ENCODE data around the gene JAZF1. TPM values are rescaled to one million over a fixed set of nuclear protein-coding genes. Genes with fewer than 3 reads are reported as not detected.

JAZF1 gene
- total RNA-seq (10 to 100 TPM; 23.8 to 38.8 TPM), polyA plus RNA-seq (10 to 100 TPM; 13.5 to 18.8 TPM)
- long read RNA-seq, donor 1, partial matches to known transcripts = 5 of 29 reads
- long read RNA-seq, donor 1, other reads (novel, unspliced or antisense) = 21 of 29 reads
- long read RNA-seq, donor 2, transcript JAZF1-201 (5 exons, 3,125 nt) = major isoform, 7 of 35 reads
- long read RNA-seq, donor 2, partial matches to known transcripts = 3 of 35 reads
- long read RNA-seq, donor 2, other reads (novel, unspliced or antisense) = 25 of 35 reads

DNA sequence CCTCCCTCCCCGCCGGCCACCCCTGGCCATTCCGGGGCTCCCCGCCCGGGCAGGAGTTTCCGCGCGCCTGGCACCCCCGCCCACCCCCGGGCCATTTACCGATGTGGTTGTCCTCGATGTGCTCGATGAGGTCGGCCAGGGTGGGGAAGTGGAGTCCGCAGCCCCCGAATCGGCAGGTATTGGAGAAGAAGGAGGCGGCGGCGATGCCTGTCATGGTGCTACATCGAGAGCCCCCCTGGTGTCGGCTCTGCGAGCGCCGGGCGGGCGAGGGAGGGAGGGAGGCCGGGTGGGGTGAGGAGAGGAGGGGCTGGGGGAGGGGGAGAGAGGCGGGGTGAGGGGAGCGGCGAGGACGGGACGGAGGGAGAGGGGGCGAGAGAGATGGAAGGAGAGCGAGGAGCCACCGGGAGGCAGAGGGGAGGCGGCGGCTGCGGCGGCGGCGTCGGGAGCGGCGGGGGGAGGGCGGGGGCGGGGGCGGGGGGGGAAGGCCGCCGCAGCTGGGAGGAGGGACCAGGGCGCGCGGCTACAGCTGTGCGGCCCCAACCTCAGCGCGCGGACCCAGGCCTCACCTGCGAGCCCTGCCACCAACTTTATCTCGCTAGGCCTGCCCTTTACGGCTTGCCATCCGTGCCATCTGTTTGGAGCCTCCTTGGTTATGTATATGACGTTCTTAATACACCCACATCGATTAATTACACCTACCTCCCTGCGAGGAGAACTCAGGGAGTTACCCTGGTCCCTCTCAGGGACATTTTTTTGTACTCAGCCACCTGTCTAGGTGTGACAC lies at the start of gene JAZF1:
JAZF1 (minus strand) TSS at position 432 of the 784 bp plus-strand sequence.
- Histone ChIP-seq H3K4me1 (ENCODE audit: control insufficient read depth in 1 of 2, insufficient read depth in 2 of 2, low read length in 2 of 2) (no peaks in the 10 kb centered on the region), H3K27ac (ENCODE audit: low read depth in 1 of 2, low read length in 2 of 2) (peak within 1 kb of the TSS; percentile 72 to 77), H3K4me3 (ENCODE audit: low read length in 2 of 2) (peak within 1 kb of the TSS; percentile 87 to 99), H3K9me3 (ENCODE audit: control insufficient read depth, low read length) (no peaks in the 10 kb centered on the region), H3K27me3 (ENCODE audit: control insufficient read depth in 1 of 2, insufficient read depth in 2 of 2, low read length in 1 of 2) (no peaks in the 10 kb centered on the region), H3K36me3 (ENCODE audit: control insufficient read depth in 1 of 2, insufficient read depth in 2 of 2, low read length in 1 of 2) (no peaks in the 10 kb centered on the region)
- peak; percentile 75 to 90 for DNase-seq
- peak; percentile 71 for ATAC-seq (ENCODE audit: low FRiP score)
- WGBS, 2 donors = 1% methylated on average over 40 to 57 of the region's 64 CpGs
- intact Hi-C loops (cut with DNase I) = no loop called here

DNA sequence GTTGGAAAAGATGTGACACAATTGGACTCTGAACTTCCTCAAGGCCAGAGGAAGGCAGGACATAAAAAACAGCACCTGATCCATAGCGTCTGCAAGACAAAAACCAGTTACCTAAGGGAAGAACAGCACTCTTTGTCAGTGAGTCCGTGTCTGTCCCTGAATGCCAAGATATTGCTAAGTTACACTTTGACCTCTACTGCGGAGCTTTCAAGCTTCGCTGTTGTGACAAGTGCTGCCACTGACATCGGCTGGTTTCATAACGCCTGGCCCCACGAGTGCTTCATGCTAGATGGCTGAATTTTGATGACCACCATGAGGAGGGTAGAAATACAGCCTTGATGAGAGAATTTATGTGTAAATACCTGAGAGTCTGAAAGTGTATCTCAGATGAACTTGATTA lies 49.7 kb upstream of the JAZF1 start:
- WGBS, 2 donors = 92% methylated on average over 7 of the region's 7 CpGs
- Histone ChIP-seq H3K27ac (ENCODE audit: low read depth in 1 of 2, low read length in 2 of 2) (no peak overlapping the region), H3K27me3 (ENCODE audit: control insufficient read depth in 1 of 2, insufficient read depth in 2 of 2, low read length in 1 of 2) (no peaks in the 10 kb centered on the region), H3K9me3 (ENCODE audit: control insufficient read depth, low read length) (no peaks in the 10 kb centered on the region), H3K4me1 (ENCODE audit: control insufficient read depth in 1 of 2, insufficient read depth in 2 of 2, low read length in 2 of 2) (no peaks in the 10 kb centered on the region), H3K4me3 (ENCODE audit: low read length in 2 of 2) (no peak overlapping the region), H3K36me3 (ENCODE audit: control insufficient read depth in 1 of 2, insufficient read depth in 2 of 2, low read length in 1 of 2) (no peaks in the 10 kb centered on the region)
- intact Hi-C loops (cut with DNase I) = no loop called here
- ATAC-seq (ENCODE audit: low FRiP score) (no peak), DNase-seq (no peak)

DNA sequence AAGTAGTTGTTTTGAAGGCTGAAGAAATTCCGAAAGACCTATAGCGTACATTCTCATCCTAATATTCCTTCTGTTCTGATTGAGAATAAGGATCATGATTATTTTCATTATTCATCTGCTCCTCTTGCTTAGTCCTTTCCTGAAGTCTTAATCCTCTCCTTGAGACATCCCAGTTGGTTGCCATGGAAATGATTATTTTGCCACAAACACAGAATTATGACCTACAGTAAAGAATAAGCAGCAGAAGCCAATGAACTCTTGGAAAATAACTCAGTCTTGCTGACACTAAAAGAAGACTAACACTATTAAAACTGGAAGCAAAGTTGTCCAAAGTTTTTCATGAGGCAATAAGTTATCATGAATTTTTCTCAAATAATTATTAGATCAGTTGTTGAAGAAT lies 47.8 kb upstream of the JAZF1 start:
- intact Hi-C loops (cut with DNase I) = no loop called here
- ATAC-seq (ENCODE audit: low FRiP score) (no peak), DNase-seq (no peak)
- Histone ChIP-seq H3K4me1 (ENCODE audit: control insufficient read depth in 1 of 2, insufficient read depth in 2 of 2, low read length in 2 of 2) (no peaks in the 10 kb centered on the region), H3K27me3 (ENCODE audit: control insufficient read depth in 1 of 2, insufficient read depth in 2 of 2, low read length in 1 of 2) (no peaks in the 10 kb centered on the region), H3K9me3 (ENCODE audit: control insufficient read depth, low read length) (no peaks in the 10 kb centered on the region), H3K4me3 (ENCODE audit: low read length in 2 of 2) (no peak overlapping the region), H3K27ac (ENCODE audit: low read depth in 1 of 2, low read length in 2 of 2) (no peak overlapping the region), H3K36me3 (ENCODE audit: control insufficient read depth in 1 of 2, insufficient read depth in 2 of 2, low read length in 1 of 2) (no peaks in the 10 kb centered on the region)
- WGBS, 2 donors = 48 to 50% methylated on average over 2 of the region's 2 CpGs

DNA sequence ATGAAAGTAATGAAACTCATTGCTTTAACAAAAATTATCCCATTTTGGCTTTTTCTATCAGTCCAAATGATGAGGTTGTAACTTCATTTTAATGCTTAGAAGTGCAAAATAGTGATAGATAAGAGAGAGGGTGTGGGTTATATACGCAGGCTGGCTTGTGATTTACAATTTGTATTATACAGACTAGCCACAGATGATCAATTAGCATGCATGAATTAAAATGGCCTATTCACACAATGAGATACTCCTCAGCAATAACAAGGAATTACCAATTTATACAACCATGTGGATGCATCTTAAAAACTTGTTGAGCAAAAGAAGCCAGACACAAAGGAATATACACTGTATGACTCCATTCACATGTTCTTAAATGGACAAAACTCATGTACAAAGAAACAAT lies 45.4 kb upstream of the JAZF1 start:
- intact Hi-C loops (cut with DNase I) = no loop called here
- H3K27ac ChIP-seq (ENCODE audit: low read depth in 1 of 2, low read length in 2 of 2) = no peak overlapping the region

DNA sequence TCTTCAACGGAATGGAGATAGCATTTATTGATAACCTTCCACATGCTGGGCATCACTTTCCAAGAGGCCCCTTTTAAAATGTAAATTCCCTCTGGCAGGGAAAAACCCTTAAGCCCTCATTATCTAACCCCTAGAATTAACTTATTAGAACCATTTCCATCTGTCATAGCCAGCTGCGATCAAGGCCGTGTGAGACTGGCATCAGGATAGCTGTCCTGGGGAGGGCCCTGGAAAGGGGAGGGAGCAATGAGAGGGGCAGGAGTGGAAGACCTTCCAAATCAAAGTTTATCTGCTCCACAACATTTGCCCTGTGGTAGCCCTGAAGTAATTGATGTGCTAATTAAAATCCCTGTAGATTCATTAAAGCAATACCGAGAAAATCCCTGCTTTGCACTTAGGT lies 45.0 kb upstream of the JAZF1 start:
- WGBS, 2 donors = 83 to 84% methylated on average over 4 of the region's 4 CpGs
- no peaks in the 10 kb centered on the region for H3K4me1 ChIP-seq (ENCODE audit: control insufficient read depth in 1 of 2, insufficient read depth in 2 of 2, low read length in 2 of 2)
- ATAC-seq (ENCODE audit: low FRiP score) (no peak), DNase-seq (no peak)
- H3K9me3 ChIP-seq (ENCODE audit: control insufficient read depth, low read length) = no peaks in the 10 kb centered on the region
- H3K27me3 ChIP-seq (ENCODE audit: control insufficient read depth in 1 of 2, insufficient read depth in 2 of 2, low read length in 1 of 2) = no peaks in the 10 kb centered on the region
- no peak overlapping the region for H3K4me3 ChIP-seq (ENCODE audit: low read length in 2 of 2)
- H3K36me3 ChIP-seq (ENCODE audit: control insufficient read depth in 1 of 2, insufficient read depth in 2 of 2, low read length in 1 of 2) = no peaks in the 10 kb centered on the region
- H3K27ac ChIP-seq (ENCODE audit: low read depth in 1 of 2, low read length in 2 of 2) = no peak overlapping the region
- intact Hi-C loops (cut with DNase I) = no loop called here

More for the DNA sequence above, 45.4 kb upstream of the JAZF1 start:
- Histone ChIP-seq H3K36me3 (ENCODE audit: control insufficient read depth in 1 of 2, insufficient read depth in 2 of 2, low read length in 1 of 2) (no peaks in the 10 kb centered on the region), H3K4me1 (ENCODE audit: control insufficient read depth in 1 of 2, insufficient read depth in 2 of 2, low read length in 2 of 2) (no peaks in the 10 kb centered on the region), H3K27me3 (ENCODE audit: control insufficient read depth in 1 of 2, insufficient read depth in 2 of 2, low read length in 1 of 2) (no peaks in the 10 kb centered on the region), H3K4me3 (ENCODE audit: low read length in 2 of 2) (no peak overlapping the region), H3K9me3 (ENCODE audit: control insufficient read depth, low read length) (no peaks in the 10 kb centered on the region)
- ATAC-seq (ENCODE audit: low FRiP score) (no peak), DNase-seq (no peak)
- WGBS, 2 donors = 95 to 100% methylated on average over 1 of the region's 1 CpG

DNA sequence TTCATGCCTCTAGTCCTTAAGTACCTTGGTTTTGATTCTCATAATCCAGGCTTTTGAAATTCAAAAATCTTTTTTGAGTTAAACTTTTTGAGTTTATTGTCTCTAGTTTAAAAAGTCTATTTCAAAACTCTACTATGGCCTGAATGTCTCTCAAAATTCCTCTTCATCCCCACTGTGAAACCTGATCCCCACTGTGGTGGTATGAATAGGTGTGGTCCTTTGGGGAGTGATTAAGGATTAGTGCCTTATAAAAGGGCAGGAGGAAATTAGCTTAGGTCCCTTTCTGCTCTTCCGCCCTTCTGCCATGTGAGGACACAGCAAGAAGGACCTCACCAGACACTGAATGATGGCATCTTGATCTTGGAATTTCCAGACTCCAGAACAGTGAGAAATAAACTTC lies 44.1 kb upstream of the JAZF1 start:
- Histone ChIP-seq H3K9me3 (ENCODE audit: control insufficient read depth, low read length) (peaks cover 1% of the 10 kb centered on the region), H3K4me3 (ENCODE audit: low read length in 2 of 2) (no peak overlapping the region), H3K27me3 (ENCODE audit: control insufficient read depth in 1 of 2, insufficient read depth in 2 of 2, low read length in 1 of 2) (no peaks in the 10 kb centered on the region), H3K4me1 (ENCODE audit: control insufficient read depth in 1 of 2, insufficient read depth in 2 of 2, low read length in 2 of 2) (no peaks in the 10 kb centered on the region), H3K27ac (ENCODE audit: low read depth in 1 of 2, low read length in 2 of 2) (no peak overlapping the region), H3K36me3 (ENCODE audit: control insufficient read depth in 1 of 2, insufficient read depth in 2 of 2, low read length in 1 of 2) (no peaks in the 10 kb centered on the region)
- intact Hi-C loops (cut with DNase I) = no loop called here
- DNase-seq (no peak), ATAC-seq (ENCODE audit: low FRiP score) (no peak)
- WGBS, 2 donors = 96 to 100% methylated on average over 1 of the region's 1 CpG

DNA sequence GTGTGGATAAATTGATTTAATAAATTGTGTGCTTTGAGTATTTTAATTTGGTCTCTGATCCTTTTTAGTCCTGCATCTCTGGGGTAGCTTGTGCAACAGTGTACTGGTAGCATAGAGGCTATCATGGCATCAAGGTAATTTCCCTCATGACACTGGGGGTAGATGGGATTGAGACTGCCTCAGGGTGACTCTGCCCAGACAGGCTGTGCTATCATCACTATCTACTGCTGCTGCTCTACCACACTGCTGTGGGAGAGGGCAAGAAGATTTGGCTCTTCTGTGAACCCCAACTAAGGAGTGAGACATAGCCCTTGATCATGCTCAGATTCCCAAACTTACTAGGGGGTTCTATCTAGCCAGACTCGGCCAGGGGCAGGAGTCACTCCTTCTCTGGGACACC lies 43.6 kb upstream of the JAZF1 start:
- WGBS, 2 donors = 64 to 92% methylated on average over 1 of the region's 1 CpG
- ATAC-seq (ENCODE audit: low FRiP score) (no peak), DNase-seq (no peak)
- Histone ChIP-seq H3K4me3 (ENCODE audit: low read length in 2 of 2) (no peak overlapping the region), H3K27ac (ENCODE audit: low read depth in 1 of 2, low read length in 2 of 2) (no peak overlapping the region), H3K9me3 (ENCODE audit: control insufficient read depth, low read length) (peaks cover 1% of the 10 kb centered on the region), H3K27me3 (ENCODE audit: control insufficient read depth in 1 of 2, insufficient read depth in 2 of 2, low read length in 1 of 2) (no peaks in the 10 kb centered on the region), H3K4me1 (ENCODE audit: control insufficient read depth in 1 of 2, insufficient read depth in 2 of 2, low read length in 2 of 2) (no peaks in the 10 kb centered on the region), H3K36me3 (ENCODE audit: control insufficient read depth in 1 of 2, insufficient read depth in 2 of 2, low read length in 1 of 2) (no peaks in the 10 kb centered on the region)
- intact Hi-C loops (cut with DNase I) = no loop called here

DNA sequence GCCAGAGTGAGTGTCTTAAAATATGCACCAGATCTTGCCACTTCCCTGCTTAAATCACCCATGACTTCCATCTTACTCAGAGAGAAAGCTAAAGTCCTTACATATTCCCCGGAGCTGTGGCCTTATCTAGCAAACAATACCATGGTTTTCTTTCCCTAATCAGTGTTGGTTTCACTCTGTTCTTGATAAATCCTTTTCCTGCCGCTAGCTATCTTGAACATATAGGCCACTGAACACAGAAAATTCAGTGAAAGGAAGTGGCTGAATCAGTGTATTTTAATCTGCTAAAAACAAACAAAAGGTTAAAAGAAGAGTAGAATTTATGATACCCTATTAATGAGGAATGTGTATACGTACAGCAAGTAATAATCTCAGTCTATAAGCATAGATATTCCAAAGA lies 42.0 kb upstream of the JAZF1 start:
- 54 to 57% methylated on average over 3 of the region's 3 CpGs for WGBS, 2 donors

DNA sequence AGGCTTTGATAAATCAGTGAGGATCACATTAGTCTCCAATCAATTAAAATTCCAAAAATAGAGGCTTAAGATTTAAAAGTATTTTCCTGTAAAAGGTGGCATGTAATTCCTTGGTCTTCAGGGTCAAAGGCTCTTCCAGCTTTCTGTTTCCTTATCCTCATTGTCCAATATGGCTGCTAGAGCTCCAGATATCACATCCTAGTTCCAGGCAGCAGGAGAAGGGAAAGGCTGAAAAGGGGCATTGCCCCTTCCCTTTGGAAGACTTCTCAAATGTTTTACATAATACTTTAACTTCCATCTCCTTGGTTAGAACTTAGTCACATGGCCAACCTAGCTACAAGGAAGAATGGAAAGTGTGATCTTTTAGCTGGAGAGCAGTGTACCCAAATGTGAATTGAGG lies 39.2 kb upstream of the JAZF1 start:
- no peak for ATAC-seq (ENCODE audit: low FRiP score)
- Histone ChIP-seq H3K27me3 (ENCODE audit: control insufficient read depth in 1 of 2, insufficient read depth in 2 of 2, low read length in 1 of 2) (no peaks in the 10 kb centered on the region), H3K4me1 (ENCODE audit: control insufficient read depth in 1 of 2, insufficient read depth in 2 of 2, low read length in 2 of 2) (no peaks in the 10 kb centered on the region), H3K4me3 (ENCODE audit: low read length in 2 of 2) (no peak overlapping the region), H3K27ac (ENCODE audit: low read depth in 1 of 2, low read length in 2 of 2) (no peak overlapping the region), H3K36me3 (ENCODE audit: control insufficient read depth in 1 of 2, insufficient read depth in 2 of 2, low read length in 1 of 2) (no peaks in the 10 kb centered on the region), H3K9me3 (ENCODE audit: control insufficient read depth, low read length) (peaks cover 1% of the 10 kb centered on the region)
- intact Hi-C loops (cut with DNase I) = no loop called here
- DNase-seq = no peak

More for the DNA sequence above, 42.0 kb upstream of the JAZF1 start:
- Histone ChIP-seq H3K4me1 (ENCODE audit: control insufficient read depth in 1 of 2, insufficient read depth in 2 of 2, low read length in 2 of 2) (no peaks in the 10 kb centered on the region), H3K36me3 (ENCODE audit: control insufficient read depth in 1 of 2, insufficient read depth in 2 of 2, low read length in 1 of 2) (no peaks in the 10 kb centered on the region), H3K27ac (ENCODE audit: low read depth in 1 of 2, low read length in 2 of 2) (no peak overlapping the region), H3K4me3 (ENCODE audit: low read length in 2 of 2) (no peak overlapping the region), H3K27me3 (ENCODE audit: control insufficient read depth in 1 of 2, insufficient read depth in 2 of 2, low read length in 1 of 2) (no peaks in the 10 kb centered on the region), H3K9me3 (ENCODE audit: control insufficient read depth, low read length) (peaks cover 1% of the 10 kb centered on the region)
- ATAC-seq (ENCODE audit: low FRiP score) (no peak), DNase-seq (no peak)
- intact Hi-C loops (cut with DNase I) = no loop called here

Measured in aorta (tissue), 5 donors.